Activated effector memory CD4-positive, alpha-beta T cell treated with anti-CD3 and anti-CD28 coated beads, Interleukin-2, amount 50 U/mL, for 16 hours (primary cell): ENCODE data around the gene NFATC1.
A peak's percentile ranks its signal among the peaks of the same experiment; 100 is the strongest.

Source experiments
- DNase-seq: peaks from one replicate; pipeline ENCODE4 v3.0.0-alpha.2; 2020

Gene NFATC1

GRCh38 chr18:79479116-79479760 lies 83.5 kb downstream of the NFATC1 start:
- DNase-seq = no peak

GRCh38 chr18:79479761-79480161 lies 84.0 kb downstream of the NFATC1 start:
- no peak for DNase-seq

GRCh38 chr18:79480171-79481045 lies 84.7 kb downstream of the NFATC1 start:
- no peak for DNase-seq

- DNase-seq = no peak
Measured at GRCh38 chr18:79481046-79481790, 85.5 kb downstream of the NFATC1 start.

- peak; percentile 5 for DNase-seq
Measured at GRCh38 chr18:79483393-79483792, 87.7 kb downstream of the NFATC1 start.

GRCh38 chr18:79483971-79484491 lies 88.3 kb downstream of the NFATC1 start:
- DNase-seq = peak; percentile 52

- DNase-seq = peak; percentile 49
Measured at GRCh38 chr18:79484661-79485621, 89.2 kb downstream of the NFATC1 start.

- peak; percentile 22 for DNase-seq
Measured at GRCh38 chr18:79485788-79486355, 90.1 kb downstream of the NFATC1 start.

GRCh38 chr18:79486356-79487182 lies 90.8 kb downstream of the NFATC1 start:
- peak; percentile 61 for DNase-seq

GRCh38 chr18:79487183-79487800 lies 91.6 kb downstream of the NFATC1 start:
- no peak for DNase-seq

GRCh38 chr18:79487801-79488201 lies 92.1 kb downstream of the NFATC1 start:
- DNase-seq = no peak

- no peak for DNase-seq
Measured at GRCh38 chr18:79488311-79489050, 92.8 kb downstream of the NFATC1 start.

- no peak for DNase-seq
Measured at GRCh38 chr18:79489051-79489898, 93.5 kb downstream of the NFATC1 start.

GRCh38 chr18:79489899-79490625 lies 94.3 kb downstream of the NFATC1 start:
- DNase-seq = no peak

GRCh38 chr18:79490626-79491041 lies 94.9 kb downstream of the NFATC1 start:
- no peak for DNase-seq

GRCh38 chr18:79491081-79491551 lies 95.4 kb downstream of the NFATC1 start:
- no peak for DNase-seq

- peak; percentile 60 for DNase-seq
Measured at GRCh38 chr18:79493211-79493800, 97.6 kb downstream of the NFATC1 start.
